ENCODE data around the gene ACTRT3.
"Not testable (repeated sequence)": the region's sequence is repeated elsewhere in the genome, so short reads cannot be mapped to it uniquely, and the experiment has no call there.

ACTRT3 gene

GRCh38 chr3:169772305-169772896 is 3.0 kb upstream of the ACTRT3 start:
- DNase-seq = peak; percentile 75

- peak; percentile 84 for DNase-seq
Observed at GRCh38 chr3:169771497-169772304, 2.3 kb upstream of the ACTRT3 start.

GRCh38 chr3:169764882-169765612 is 4.3 kb downstream of the ACTRT3 start, which contains the start of gene TERC:
TERC (minus strand) TSS chr3:169765060.
- peak; percentile 96 for DNase-seq

GRCh38 chr3:169764312-169764881 is 5.0 kb downstream of the ACTRT3 start:
- peak; percentile 78 for DNase-seq

GRCh38 chr3:169760479-169760878 is 8.9 kb downstream of the ACTRT3 start:
- no peak for DNase-seq

GRCh38 chr3:169759256-169759655 is 10.1 kb downstream of the ACTRT3 start:
- DNase-seq = peak; percentile 84

- no peak for DNase-seq
Observed at GRCh38 chr3:169758359-169758994, 10.9 kb downstream of the ACTRT3 start.

- DNase-seq = no peak
Observed at GRCh38 chr3:169755488-169755887, 13.9 kb downstream of the ACTRT3 start.

GRCh38 chr3:169754711-169755110 is 14.7 kb downstream of the ACTRT3 start:
- no peak for DNase-seq

GRCh38 chr3:169751875-169752274 is 17.5 kb downstream of the ACTRT3 start:
- DNase-seq = no peak

GRCh38 chr3:169750665-169751064 is 18.7 kb downstream of the ACTRT3 start:
- no peak for DNase-seq

- DNase-seq = peak; percentile 51
Observed at GRCh38 chr3:169748670-169749069, 20.7 kb downstream of the ACTRT3 start.

- no peak for DNase-seq
Observed at GRCh38 chr3:169746924-169747323, 22.4 kb downstream of the ACTRT3 start.

- no peak for DNase-seq
Observed at GRCh38 chr3:169744366-169745054, 24.9 kb downstream of the ACTRT3 start.

- DNase-seq = no peak
Observed at GRCh38 chr3:169739067-169739466, 30.3 kb downstream of the ACTRT3 start.

GRCh38 chr3:169731857-169732256 is 37.5 kb downstream of the ACTRT3 start:
- DNase-seq = not testable (repeated sequence)

- DNase-seq = no peak
Observed at GRCh38 chr3:169722724-169723123, 46.6 kb downstream of the ACTRT3 start.

GRCh38 chr3:169718415-169718814 is 50.9 kb downstream of the ACTRT3 start:
- not testable (repeated sequence) for DNase-seq
